H9 (cell line): ENCODE data around the gene PLAGL1. TPM values are rescaled to one million over a fixed set of nuclear protein-coding genes. Genes with fewer than 3 reads are reported as not detected.

ENCODE experiments used
- DNase-seq: peaks from one replicate; pipeline ENCODE4 v3.0.0-alpha.2; 2017
- H2AFZ ChIP-seq: one replicate; pipeline ENCODE4 v1.6.1; 2013; ENCODE audit warnings: mild to moderate bottlenecking, low read length, control low read depth, moderate library complexity
- H2AK5ac ChIP-seq: 2 replicates; pipeline ENCODE4 v1.6.1; 2013; ENCODE audit warnings: low read length, control low read depth, mixed read lengths; ENCODE audit not compliant: insufficient read length
- H2BK120ac ChIP-seq: one replicate; pipeline ENCODE4 v1.6.1; 2013; ENCODE audit warnings: low read depth, mild to moderate bottlenecking, low read length, control low read depth, inconsistent platforms; ENCODE audit not compliant: poor library complexity, severe bottlenecking
- H2BK12ac ChIP-seq: 2 replicates; pipeline ENCODE4 v1.6.1; 2013; ENCODE audit warnings: low read length, control low read depth, mixed read lengths, low read depth; ENCODE audit not compliant: insufficient read length
- H2BK15ac ChIP-seq: 2 replicates; pipeline ENCODE4 v1.6.1; 2013; ENCODE audit warnings: low read depth, low read length, control low read depth
- H2BK20ac ChIP-seq: one replicate; pipeline ENCODE4 v1.6.1; 2013; ENCODE audit warnings: low read depth, mild to moderate bottlenecking, low read length, control low read depth, inconsistent platforms; ENCODE audit not compliant: poor library complexity, severe bottlenecking
- H2BK5ac ChIP-seq: 2 replicates; pipeline ENCODE4 v1.6.1; 2013; ENCODE audit warnings: low read length, control low read depth, mixed read lengths; ENCODE audit not compliant: insufficient read length
- H3K14ac ChIP-seq: 2 replicates; pipeline ENCODE4 v1.6.1; 2013; ENCODE audit warnings: low read length, control low read depth; ENCODE audit not compliant: insufficient read depth
- H3K18ac ChIP-seq: 2 replicates; pipeline ENCODE4 v1.6.1; 2013; ENCODE audit warnings: low read depth, mild to moderate bottlenecking, mixed read lengths, low read length, control low read depth; ENCODE audit not compliant: insufficient read length
- H3K23ac ChIP-seq: 2 replicates; pipeline ENCODE4 v1.6.1; 2013; ENCODE audit warnings: low read length, control low read depth, mixed read lengths, low read depth; ENCODE audit not compliant: insufficient read length
- H3K23me2 ChIP-seq: 2 replicates; pipeline ENCODE4 v1.6.1; 2013; ENCODE audit warnings: low read depth, mild to moderate bottlenecking, mixed read lengths, low read length, control low read depth; ENCODE audit not compliant: insufficient read length, poor library complexity, severe bottlenecking
- H3K27ac ChIP-seq: 2 replicates; pipeline ENCODE4 v1.5.1; 2013; ENCODE audit warnings: low read length, control low read depth, mixed read lengths, low read depth; ENCODE audit not compliant: insufficient read length
- H3K27me3 ChIP-seq: 2 replicates; pipeline ENCODE4 v1.6.1; 2013; ENCODE audit warnings: low read length, control low read depth, inconsistent platforms; ENCODE audit not compliant: insufficient read depth
- H3K4ac ChIP-seq: 2 replicates; pipeline ENCODE4 v1.6.1; 2013; ENCODE audit warnings: low read depth, mild to moderate bottlenecking, control low read depth, inconsistent platforms, low read length, moderate library complexity
- H3K4me1 ChIP-seq: 2 replicates; pipeline ENCODE4 v1.6.1; 2013; ENCODE audit warnings: low read length, control low read depth, inconsistent platforms; ENCODE audit not compliant: insufficient read depth
- H3K4me2 ChIP-seq: 2 replicates; pipeline ENCODE4 v1.6.1; 2013; ENCODE audit warnings: low read length, control low read depth, mixed read lengths; ENCODE audit not compliant: insufficient read length, insufficient read depth
- H3K56ac ChIP-seq: 2 replicates; pipeline ENCODE4 v1.6.1; 2013; ENCODE audit warnings: low read depth, mild to moderate bottlenecking, mixed read lengths, low read length, control low read depth; ENCODE audit not compliant: insufficient read length
- H3K79me1 ChIP-seq: 2 replicates; pipeline ENCODE4 v1.6.1; 2013; ENCODE audit warnings: low read depth, mild to moderate bottlenecking, moderate library complexity, low read length, control low read depth, inconsistent platforms; ENCODE audit not compliant: insufficient read depth, poor library complexity, severe bottlenecking
- H3K79me2 ChIP-seq: 2 replicates; pipeline ENCODE4 v1.6.1; 2013; ENCODE audit warnings: low read length, control low read depth, inconsistent platforms; ENCODE audit not compliant: insufficient read depth
- H3K9ac ChIP-seq: 2 replicates; pipeline ENCODE4 v1.6.1; 2013; ENCODE audit warnings: low read length, control low read depth, mixed read lengths; ENCODE audit not compliant: insufficient read length; ENCODE audit errors: extremely low read depth
- H3K9me3 ChIP-seq: one replicate; pipeline ENCODE4 v1.6.1; 2013; ENCODE audit warnings: low read depth, low read length, inconsistent platforms; ENCODE audit not compliant: control insufficient read depth
- H3T11ph ChIP-seq: one replicate; pipeline ENCODE4 v1.6.1; 2013; ENCODE audit warnings: mild to moderate bottlenecking, low read length, control low read depth, inconsistent platforms
- H4K20me1 ChIP-seq: one replicate; pipeline ENCODE4 v1.6.1; 2013; ENCODE audit not compliant: control insufficient read depth, insufficient read length, insufficient read depth
- H4K5ac ChIP-seq: 2 replicates; pipeline ENCODE4 v1.6.1; 2013; ENCODE audit warnings: low read depth, mild to moderate bottlenecking, mixed read lengths, low read length, control low read depth; ENCODE audit not compliant: insufficient read length
- H4K8ac ChIP-seq: replicated peaks from 2 replicates; pipeline ENCODE4 v1.6.1; 2013; ENCODE audit warnings: low read length, control low read depth, mixed read lengths, low read depth; ENCODE audit not compliant: insufficient read length
- H4K91ac ChIP-seq: 2 replicates; pipeline ENCODE4 v1.6.1; 2013; ENCODE audit warnings: low read depth, mild to moderate bottlenecking, moderate library complexity, mixed read lengths, low read length, control low read depth; ENCODE audit not compliant: insufficient read length
- H3K27ac Mint-ChIP-seq, 3 experiments: 2 replicates in 2 of 3; 3 replicates in 1 of 3; pipeline ENCODE4 v1.8.0; 2020 to 2021; ENCODE audit warnings: mixed read lengths in 3 of 3, mild to moderate bottlenecking in 1 of 3, moderate library complexity in 1 of 3
- H3K27me3 Mint-ChIP-seq: 2 replicates; pipeline ENCODE4 v1.8.0; 2021; ENCODE audit warnings: low read depth, mild to moderate bottlenecking, moderate library complexity, mixed read lengths
- H3K36me3 Mint-ChIP-seq, 3 experiments: 2 replicates in 2 of 3; 3 replicates in 1 of 3; pipeline ENCODE4 v1.8.0; 2020 to 2021; ENCODE audit warnings: low read depth in 3 of 3, mixed read lengths in 3 of 3; ENCODE audit not compliant: insufficient read depth in 1 of 3
- H3K4me1 Mint-ChIP-seq, 2 experiments: 2 replicates each; pipeline ENCODE4 v1.8.0; 2020; ENCODE audit warnings: mixed read lengths in 2 of 2
- H3K4me3 Mint-ChIP-seq, 2 experiments: 2 replicates in 1 of 2; 3 replicates in 1 of 2; pipeline ENCODE4 v1.8.0; 2020 to 2021; ENCODE audit warnings: mild to moderate bottlenecking in 2 of 2, mixed read lengths in 2 of 2, moderate library complexity in 1 of 2
- H3K9me3 Mint-ChIP-seq, 2 experiments: 2 replicates in 1 of 2; 3 replicates in 1 of 2; pipeline ENCODE4 v1.8.0; 2020; ENCODE audit warnings: mild to moderate bottlenecking in 2 of 2, mixed read lengths in 2 of 2, moderate library complexity in 1 of 2
- CTCF ChIP-seq: fragments of 200-600 bp; sonication (generic); conservative IDR thresholded peaks from 3 replicates; pipeline ENCODE4 v1.8.0; 2021; ENCODE audit warnings: antibody characterized with exemption, mild to moderate bottlenecking
- WGBS: extraction: QIAGEN DNeasy Blood & Tissue Kit; methylation state at CpG from one replicate; pipeline ENCODE4 v1.1.7; 2013; ENCODE audit warnings: missing lambda C conversion rate, low lambda C conversion rate, mixed read lengths; ENCODE audit not compliant: insufficient read length; ENCODE audit errors: extremely low coverage; 5-methylcytosine and 5-hydroxymethylcytosine counted together
- total RNA-seq: library from RNA; stranded (reverse); gene quantifications from 2 replicates; pipeline ENCODE4 v1.2.1, GENCODE V29; 2021

Gene PLAGL1
- total RNA-seq, 1 experiment from 2014 or later: 1.9 TPM

GRCh38 chr6:143948208-143948607 lies 59.9 kb downstream of the PLAGL1 start:
- no CpG with 5 or more reads among the region's 7 CpGs for WGBS
- no peak overlapping the region for H3K9ac ChIP-seq
- no peaks in the 10 kb centered on the region for H3K23me2 ChIP-seq
- H3K9me3 ChIP-seq: peaks cover 6% of the 10 kb centered on the region
- H2BK5ac ChIP-seq: no peak overlapping the region
- no peaks in the 10 kb centered on the region for H3K79me1 ChIP-seq
- no peak overlapping the region for H3K4me3 Mint-ChIP-seq
- H3K27ac ChIP-seq: no peak overlapping the region
- no peak overlapping the region for H2BK120ac ChIP-seq
- no peak overlapping the region for H4K8ac ChIP-seq
- no peak overlapping the region for H4K5ac ChIP-seq
- no peak for TF ChIP-seq CTCF
- H3K23ac ChIP-seq: no peak overlapping the region
- H3K27me3 ChIP-seq: no peaks in the 10 kb centered on the region; the same call in 1 of the 2 replicates
- no peak overlapping the region for H3K56ac ChIP-seq
- peaks cover 71% of the 10 kb centered on the region for H3K27me3 Mint-ChIP-seq
- no peak overlapping the region for H4K91ac ChIP-seq
- no peak overlapping the region for H3K4me2 ChIP-seq
- no peak overlapping the region for H2BK12ac ChIP-seq
- H3K14ac ChIP-seq: no peak overlapping the region
- H2BK20ac ChIP-seq: no peak overlapping the region
- no peak overlapping the region for H3T11ph ChIP-seq
- H4K20me1 ChIP-seq: no peaks in the 10 kb centered on the region
- peaks cover 18 to 23% of the 10 kb centered on the region in 2 experiments for H3K4me1 Mint-ChIP-seq
- no peak overlapping the region for H3K4ac ChIP-seq
- H3K79me2 ChIP-seq: no peaks in the 10 kb centered on the region
- H3K9me3 Mint-ChIP-seq: peaks cover 4 to 6% of the 10 kb centered on the region in 2 experiments; a peak in 3 of 5 replicates
- no peak overlapping the region; a peak in 1 of 7 replicates for H3K27ac Mint-ChIP-seq
- no peak for DNase-seq
- no peak overlapping the region for H3K18ac ChIP-seq
- H2AK5ac ChIP-seq: no peak overlapping the region
- 0 out of 7 replicates have a peak, but pooled peaks cover 0 to 5% (median 0%) of the 10 kb centered on the region in 3 experiments for H3K36me3 Mint-ChIP-seq
- H3K4me1 ChIP-seq: peaks cover 6% of the 10 kb centered on the region; the same call in 1 of the 2 replicates
- no peak overlapping the region for H2AFZ ChIP-seq
- H2BK15ac ChIP-seq: no peak overlapping the region
